ENCODE results near the gene ASTN2.

GRCh38 chr9:116700882-116701865 lies 713.7 kb downstream of the ASTN2 start:
- TF ChIP-seq CTCF (IDR thresholded peaks at IDR 0.05; ENCODE audit: low read length) (no peak), EZH2 (IDR thresholded peaks at IDR 0.05; ENCODE audit: borderline replicate concordance, low read length) (no peak)

Data from OCI-LY1 (cell line).